SK-N-MC (cell line): ENCODE data around the gene MKRN3.

Source experiments
- DNase-seq: peaks from one replicate; pipeline ENCODE4 v3.0.0-alpha.2; 2011; ENCODE audit warnings: low read depth, low spot score
- H3K27ac ChIP-seq: fragments of 200-600 bp; sonication (generic); 2 replicates; pipeline ENCODE4 v1.5.1; 2016; ENCODE audit warnings: mixed run types
- H3K36me3 ChIP-seq: fragments of 200-600 bp; sonication (generic); 2 replicates; pipeline ENCODE4 v1.6.1; 2017; ENCODE audit warnings: antibody characterized with exemption, low read length, mixed read lengths; ENCODE audit not compliant: insufficient read depth
- H3K4me3 ChIP-seq: fragments of 200-600 bp; sonication (generic); 2 replicates; pipeline ENCODE4 v1.5.1; 2016
- H3K9ac ChIP-seq: fragments of 200-600 bp; sonication (generic); 2 replicates; pipeline ENCODE4 v1.8.0; 2017; ENCODE audit warnings: mixed run types, mixed read lengths; ENCODE audit not compliant: insufficient read length
- H3K9me3 ChIP-seq: fragments of 200-600 bp; sonication (generic); 2 replicates; pipeline ENCODE4 v1.6.1; 2017; ENCODE audit warnings: low read depth, mild to moderate bottlenecking, antibody characterized with exemption, low read length, moderate library complexity, mixed read lengths
- EZH2 ChIP-seq: fragments of 200-600 bp; sonication (generic); IDR thresholded peaks from one replicate; pipeline ENCODE4 v1.6.1; 2017; ENCODE audit warnings: antibody characterized with exemption
- FOXP2 ChIP-seq: optimal IDR thresholded peaks from 2 replicates; pipeline ENCODE3; 2011; ENCODE audit warnings: mild to moderate bottlenecking, moderate library complexity; ENCODE audit not compliant: insufficient read depth; ENCODE audit errors: extremely low read length, control extremely low read depth
- POLR2AphosphoS5 ChIP-seq: IDR thresholded peaks from 2 replicates; pipeline ENCODE4 v1.6.1; 2012; ENCODE audit warnings: mild to moderate bottlenecking, low read depth, low read length, borderline replicate concordance

MKRN3 gene

GRCh38 chr15:23546158-23546557, 19.3 kb upstream of the MKRN3 start:
- no peak for TF ChIP-seq EZH2
- TF ChIP-seq POLR2AphosphoS5: no peak
- no peak for TF ChIP-seq FOXP2
- Histone ChIP-seq H3K36me3 (no peaks in the 10 kb centered on the region), H3K9ac (no peak overlapping the region), H3K4me3 (no peak overlapping the region), H3K9me3 (no peaks in the 10 kb centered on the region), H3K27ac (no peak overlapping the region)
- no peak for DNase-seq

- H3K4me3 ChIP-seq: no peak overlapping the region
- no peak for TF ChIP-seq POLR2AphosphoS5
- TF ChIP-seq FOXP2: no peak
- TF ChIP-seq EZH2: no peak
- H3K36me3 ChIP-seq: no peaks in the 10 kb centered on the region
- H3K9ac ChIP-seq: no peak overlapping the region
- DNase-seq: no peak
- no peak overlapping the region for H3K27ac ChIP-seq
- H3K9me3 ChIP-seq: no peaks in the 10 kb centered on the region
Measured at GRCh38 chr15:23548071-23548470, 17.4 kb upstream of the MKRN3 start.

GRCh38 chr15:23561914-23562313, 3.6 kb upstream of the MKRN3 start:
- H3K9ac ChIP-seq: no peak overlapping the region
- no peaks in the 10 kb centered on the region for H3K36me3 ChIP-seq
- DNase-seq: no peak
- no peak overlapping the region for H3K27ac ChIP-seq
- no peaks in the 10 kb centered on the region for H3K9me3 ChIP-seq
- H3K4me3 ChIP-seq: no peak overlapping the region
- TF ChIP-seq EZH2 (no peak), FOXP2 (no peak), POLR2AphosphoS5 (no peak)

GRCh38 chr15:23564821-23565394, 566 bp upstream of the MKRN3 start:
- no peak for DNase-seq
- TF ChIP-seq EZH2 (no peak), FOXP2 (no peak), POLR2AphosphoS5 (no peak)
- no peaks in the 10 kb centered on the region for H3K9me3 ChIP-seq
- H3K4me3 ChIP-seq: no peak overlapping the region; the same call in 1 of the 2 replicates
- H3K9ac ChIP-seq: no peak overlapping the region
- no peak overlapping the region for H3K27ac ChIP-seq
- H3K36me3 ChIP-seq: no peaks in the 10 kb centered on the region

GRCh38 chr15:23566071-23566554, 639 bp downstream of the MKRN3 start:
- DNase-seq: no peak
- Histone ChIP-seq H3K9ac (peak overlapping the region; percentile 63), H3K27ac (no peak overlapping the region), H3K4me3 (peak overlapping the region; percentile 62), H3K36me3 (no peaks in the 10 kb centered on the region), H3K9me3 (no peaks in the 10 kb centered on the region)
- no peak for TF ChIP-seq POLR2AphosphoS5
- TF ChIP-seq FOXP2: no peak
- no peak for TF ChIP-seq EZH2

GRCh38 chr15:23566651-23567050, 1.2 kb downstream of the MKRN3 start:
- Histone ChIP-seq H3K4me3 (peak overlapping the region; percentile 62), H3K9ac (no peak overlapping the region)

GRCh38 chr15:23567921-23568320, 2.4 kb downstream of the MKRN3 start:
- no peak overlapping the region for H3K9ac ChIP-seq
- DNase-seq: no peak
- H3K4me3 ChIP-seq: no peak overlapping the region
- no peaks in the 10 kb centered on the region for H3K36me3 ChIP-seq
- H3K27ac ChIP-seq: no peak overlapping the region
- TF ChIP-seq POLR2AphosphoS5 (no peak), FOXP2 (no peak), EZH2 (no peak)
- H3K9me3 ChIP-seq: no peaks in the 10 kb centered on the region

More at GRCh38 chr15:23566651-23567050, 1.2 kb downstream of the MKRN3 start:
- TF ChIP-seq FOXP2 (no peak), POLR2AphosphoS5 (no peak)
- no peaks in the 10 kb centered on the region for H3K9me3 ChIP-seq
- DNase-seq: no peak
- no peak overlapping the region for H3K27ac ChIP-seq
- no peaks in the 10 kb centered on the region for H3K36me3 ChIP-seq

GRCh38 chr15:23569151-23569925, 3.9 kb downstream of the MKRN3 start:
- no peak for DNase-seq
- H3K9ac ChIP-seq: no peak overlapping the region
- H3K4me3 ChIP-seq: no peak overlapping the region
- no peaks in the 10 kb centered on the region for H3K9me3 ChIP-seq
- TF ChIP-seq POLR2AphosphoS5: no peak
- no peak for TF ChIP-seq EZH2
- no peak for TF ChIP-seq FOXP2
- no peak overlapping the region for H3K27ac ChIP-seq
- H3K36me3 ChIP-seq: no peaks in the 10 kb centered on the region
